IMR-90 (cell line): ENCODE results near the gene ADGRG3. TPM values are rescaled to one million over a fixed set of nuclear protein-coding genes. Genes with fewer than 3 reads are reported as not detected.

Experiments used
- ATAC-seq: fragments of 200-7000 bp; cut with Tn5 transposase; 2 replicates; pipeline ENCODE4 v1.9.1; 2020; ENCODE audit warnings: low read depth, mild to moderate bottlenecking, moderate library complexity
- BruUV-seq: library from RNA; stranded (reverse); fragments of 400-500 nt; replicated peaks from 2 replicates; lab custom pipeline; 2021; lab: Mats Ljungman, UMichigan
- CTCF ChIA-PET: fragments of 300-600 bp; formaldehyde crosslinking; extraction: SDS; loops from one replicate; lab custom pipeline; 2021; ENCODE audit warnings: antibody characterized with exemption; lab: Yijun Ruan, JAX
- POLR2A ChIA-PET: fragments of 300-600 bp; sonication (Branson Sonifier 250); formaldehyde crosslinking; loops from one replicate; lab custom pipeline; 2022; ENCODE audit warnings: antibody characterized with exemption; ENCODE audit not compliant: unreplicated experiment; lab: Charles Lee
- DNase-seq: peaks from one replicate; pipeline ENCODE4 v3.0.0; 2013
- H2AFZ ChIP-seq: replicated peaks from 2 replicates; pipeline ENCODE3; 2013; ENCODE audit warnings: low read length, mild to moderate bottlenecking; ENCODE audit not compliant: poor library complexity
- H2AK5ac ChIP-seq: 2 replicates; pipeline ENCODE4 v1.6.1; 2013; ENCODE audit warnings: low read depth, low read length, inconsistent platforms
- H2AK9ac ChIP-seq: replicated peaks from 2 replicates; pipeline ENCODE3; 2013; ENCODE audit warnings: mild to moderate bottlenecking, low read depth, low read length, moderate library complexity; ENCODE audit not compliant: poor library complexity
- H2BK120ac ChIP-seq: 2 replicates; pipeline ENCODE4 v1.6.1; 2013; ENCODE audit warnings: low read depth, low read length, inconsistent platforms
- H2BK15ac ChIP-seq: 3 replicates; pipeline ENCODE4 v1.6.1; 2013; ENCODE audit warnings: low read depth, low read length, inconsistent platforms
- H2BK20ac ChIP-seq: 2 replicates; pipeline ENCODE4 v1.6.1; 2013; ENCODE audit warnings: low read depth, mild to moderate bottlenecking, inconsistent platforms, low read length, moderate library complexity
- H2BK5ac ChIP-seq: 2 replicates; pipeline ENCODE4 v1.6.1; 2013; ENCODE audit warnings: mild to moderate bottlenecking, low read depth, low read length, inconsistent platforms; ENCODE audit not compliant: poor library complexity, severe bottlenecking
- H3K14ac ChIP-seq: replicated peaks from 2 replicates; pipeline ENCODE4 v1.6.1; 2013; ENCODE audit warnings: low read depth, low read length, inconsistent platforms
- H3K18ac ChIP-seq: 2 replicates; pipeline ENCODE4 v1.6.1; 2013; ENCODE audit warnings: low read depth, low read length, control low read depth
- H3K23ac ChIP-seq: 2 replicates; pipeline ENCODE4 v1.6.1; 2013; ENCODE audit warnings: low read depth, low read length, inconsistent platforms
- H3K27ac ChIP-seq: 2 replicates; pipeline ENCODE4 v1.5.1; 2013; ENCODE audit warnings: mild to moderate bottlenecking, control low read depth, low read length; ENCODE audit not compliant: insufficient read depth
- H3K27me3 ChIP-seq: 2 replicates; pipeline ENCODE4 v1.6.1; 2013; ENCODE audit warnings: low read length; ENCODE audit not compliant: control insufficient read depth, insufficient read depth
- H3K36me3 ChIP-seq: 2 replicates; pipeline ENCODE4 v1.6.1; 2013; ENCODE audit warnings: low read length, mixed read lengths; ENCODE audit not compliant: control insufficient read depth, insufficient read depth
- H3K4ac ChIP-seq: 2 replicates; pipeline ENCODE4 v1.6.1; 2013; ENCODE audit warnings: low read depth, low read length, inconsistent platforms
- H3K4me1 ChIP-seq: 2 replicates; pipeline ENCODE4 v1.6.1; 2013; ENCODE audit warnings: low read length, mixed read lengths; ENCODE audit not compliant: control insufficient read depth, insufficient read depth
- H3K4me2 ChIP-seq: 2 replicates; pipeline ENCODE4 v1.6.1; 2013; ENCODE audit warnings: low read depth, mild to moderate bottlenecking, control low read depth, low read length, moderate library complexity
- H3K4me3 ChIP-seq: 2 replicates; pipeline ENCODE4 v1.5.1; 2013; ENCODE audit warnings: low read depth, mild to moderate bottlenecking, control low read depth, low read length, moderate library complexity; ENCODE audit not compliant: insufficient read depth
- H3K56ac ChIP-seq: 2 replicates; pipeline ENCODE4 v1.6.1; 2013; ENCODE audit warnings: low read length, inconsistent platforms; ENCODE audit not compliant: insufficient read depth; ENCODE audit errors: extremely low read depth
- H3K79me1 ChIP-seq, 2 experiments: 2 replicates each; pipeline ENCODE4 v1.6.1; 2013; ENCODE audit warnings: low read length in 2 of 2, inconsistent platforms in 1 of 2, low read depth in 1 of 2
- H3K9ac ChIP-seq: 2 replicates; pipeline ENCODE4 v1.6.1; 2013; ENCODE audit warnings: low read depth, low read length, control low read depth
- H3K9me1 ChIP-seq: 2 replicates; pipeline ENCODE4 v1.6.1; 2013; ENCODE audit warnings: low read length, inconsistent platforms; ENCODE audit not compliant: insufficient read depth
- H3K9me3 ChIP-seq: 2 replicates; pipeline ENCODE4 v1.6.1; 2013; ENCODE audit warnings: low read length; ENCODE audit not compliant: control insufficient read depth, insufficient read depth
- H4K20me1 ChIP-seq: 2 replicates; pipeline ENCODE4 v1.6.1; 2013; ENCODE audit warnings: low read length, inconsistent platforms; ENCODE audit not compliant: insufficient read depth
- H4K5ac ChIP-seq: 2 replicates; pipeline ENCODE4 v1.6.1; 2013; ENCODE audit warnings: mild to moderate bottlenecking, low read depth, low read length, control low read depth
- H4K8ac ChIP-seq, 2 experiments: 2 replicates each; pipeline ENCODE4 v1.6.1; 2013; ENCODE audit warnings: low read depth in 2 of 2, low read length in 2 of 2, control low read depth in 1 of 2, inconsistent platforms in 1 of 2
- H4K91ac ChIP-seq: 2 replicates; pipeline ENCODE4 v1.6.1; 2013; ENCODE audit warnings: low read depth, low read length, inconsistent platforms; ENCODE audit not compliant: insufficient read depth
- CHD1 ChIP-seq: IDR thresholded peaks from 2 replicates; pipeline ENCODE4 v1.6.1; 2012; ENCODE audit warnings: low read depth, low read length, improper control_type of control experiment
- CTCF ChIP-seq: conservative IDR thresholded peaks from 2 replicates; pipeline ENCODE4 v1.5.1; 2012; ENCODE audit warnings: mild to moderate bottlenecking, low read depth, low read length, improper control_type of control experiment
- MAFK ChIP-seq: IDR thresholded peaks from 2 replicates; pipeline ENCODE4 v1.6.1; 2012; ENCODE audit warnings: low read depth, low read length, improper control_type of control experiment
- NFE2L2 ChIP-seq: fragments of 150-350 bp; IDR thresholded peaks from 2 replicates; pipeline ENCODE4 v1.6.1; 2016; ENCODE audit warnings: low read depth, mild to moderate bottlenecking, low read length
- SMC3 ChIP-seq: fragments of 150-350 bp; IDR thresholded peaks from 2 replicates; pipeline ENCODE4 v1.6.1; 2016; ENCODE audit warnings: low read depth, mild to moderate bottlenecking, antibody characterized with exemption, low read length, moderate library complexity
- WGBS, 2 experiments: methylation state at CpG; one replicate each; pipeline versions ENCODE4 v1.1.5 to v1.1.7; 2013; ENCODE audit warnings: missing lambda C conversion rate in 2 of 2; ENCODE audit not compliant: insufficient read length in 1 of 2; ENCODE audit errors: extremely low coverage in 2 of 2; 5-methylcytosine and 5-hydroxymethylcytosine counted together
- dilution Hi-C: fragments of 300-500 bp; cut with HindIII; formaldehyde crosslinking; loops from one replicate; pipeline ENCODE4 v1.14.3; 2018; ENCODE audit warnings: low sequenced_read_pairs; ENCODE audit not compliant: unreplicated experiment
- in situ Hi-C: fragments of 300-500 bp; cut with MboI; formaldehyde crosslinking; loops from 3 replicates; pipeline ENCODE4 v1.14.3; 2019; ENCODE audit warnings: low sequenced_read_pairs, inconsistent platforms, mixed read lengths
- intact Hi-C: fragments of 100-400 bp; cut with micrococcal nuclease; formaldehyde crosslinking; loops from 2 replicates; pipeline ENCODE4 v1.10.0; 2022
- polyA plus RNA-seq, 3 experiments: library from polyadenylated mRNA; depleted of rRNA; stranded (reverse); fragments of >200 nt; gene quantifications; 2 replicates each; pipeline ENCODE4 v1.2.3, GENCODE V29; 2012; ENCODE audit warnings: low replicate concordance in 1 of 3
- total RNA-seq: library from RNA; depleted of rRNA; stranded (reverse); fragments of >200 nt; gene quantifications from 2 replicates; pipeline ENCODE4 v1.2.3, GENCODE V29; 2012

The ADGRG3 gene
- total and polyA plus RNA-seq, 2 of the 4 experiments (the other 2 are of a cell fraction) = not detected

DNA sequence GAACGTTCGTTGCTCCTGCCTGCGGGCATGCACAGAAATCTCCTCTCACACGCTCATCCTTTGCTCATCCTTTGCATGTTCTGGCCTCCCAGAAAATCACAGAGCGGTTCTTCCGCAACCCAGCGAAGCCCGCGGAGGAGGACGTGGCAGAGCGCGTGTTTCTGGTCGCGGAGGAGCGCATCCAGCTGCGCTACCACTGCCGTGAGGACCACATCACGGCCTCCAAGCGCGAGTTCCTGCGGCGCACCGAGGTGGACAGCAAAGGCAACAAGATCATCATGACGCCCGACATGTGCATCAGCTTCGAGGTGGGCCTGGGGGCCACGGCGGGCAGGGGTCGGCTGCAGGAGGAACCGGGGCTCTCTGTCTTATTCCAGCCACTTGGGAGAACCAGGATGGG lies 57.9 kb downstream of the ADGRG3 start:
- no peak for DNase-seq
- Histone ChIP-seq H2BK15ac (no peak overlapping the region), H3K79me1 (no peaks in the 10 kb centered on the region), H3K27ac (no peak overlapping the region), H2BK20ac (no peak overlapping the region), H3K18ac (no peak overlapping the region), H3K36me3 (no peaks in the 10 kb centered on the region), H3K23ac (no peak overlapping the region), H3K4me1 (no peaks in the 10 kb centered on the region), H2BK5ac (no peak overlapping the region), H3K4me2 (no peak overlapping the region), H3K9me3 (no peaks in the 10 kb centered on the region), H2AFZ (no peak overlapping the region), H3K9me1 (no peaks in the 10 kb centered on the region), H3K4ac (no peak overlapping the region), H3K14ac (no peak overlapping the region), H2AK9ac (no peak overlapping the region), H4K20me1 (no peaks in the 10 kb centered on the region), H2BK120ac (no peak overlapping the region), H3K27me3 (peaks cover 8% of the 10 kb centered on the region), H3K9ac (no peak overlapping the region), H3K56ac (no peak overlapping the region), H4K5ac (no peak overlapping the region), H4K91ac (no peak overlapping the region), H2AK5ac (no peak overlapping the region), H4K8ac (no peak overlapping the region), H3K4me3 (no peak overlapping the region)
- no TSS peak for BruUV-seq
- in situ Hi-C loops = no loop called here
- CTCF ChIA-PET = no interaction called here
- no peak for TF ChIP-seq MAFK
- no peak for TF ChIP-seq CHD1
- TF ChIP-seq CTCF = no peak
- TF ChIP-seq NFE2L2 = no peak
- TF ChIP-seq SMC3 = no peak
- POLR2A ChIA-PET = no interaction called here
- dilution Hi-C loops = no loop called here
- WGBS, 2 experiments = 92% methylated on average over 27 of the region's 30 CpGs; no CpG with 5 or more reads in 1 of the 2 experiments
- ATAC-seq = no peak
- intact Hi-C loops = no loop called here
